Smooth muscle cell (in vitro differentiated cells): Measurements from ENCODE around the gene NPDC1. TPM values are rescaled to one million over a fixed set of nuclear protein-coding genes. Genes with fewer than 3 reads are reported as not detected.
A peak's percentile ranks its signal among the peaks of the same experiment; 100 is the strongest.

Experiments used
- DNase-seq: peaks from one replicate; lab custom pipeline; 2025; ENCODE audit not compliant: unreplicated experiment; lab: John Stamatoyannopoulos, UW
- H2AFZ ChIP-seq: fragments of 200-600 bp; sonication (generic); 2 replicates; pipeline ENCODE4 v1.6.0; 2016; ENCODE audit warnings: antibody characterized with exemption, low read depth, mild to moderate bottlenecking
- H3F3A ChIP-seq: fragments of 200-600 bp; sonication (generic); 2 replicates; pipeline ENCODE4 v1.6.0; 2017; ENCODE audit warnings: antibody characterized with exemption, low read depth
- H3K27ac ChIP-seq: fragments of 200-600 bp; sonication (generic); 2 replicates; pipeline ENCODE4 v1.5.1; 2016; ENCODE audit warnings: low read depth, mild to moderate bottlenecking
- H3K27me3 ChIP-seq: fragments of 200-600 bp; sonication (generic); 2 replicates; pipeline ENCODE4 v1.6.1; 2016; ENCODE audit warnings: low read depth, mild to moderate bottlenecking
- H3K36me3 ChIP-seq: fragments of 200-600 bp; sonication (generic); 2 replicates; pipeline ENCODE4 v1.5.1; 2016; ENCODE audit warnings: low read depth
- H3K4me1 ChIP-seq: fragments of 200-600 bp; sonication (generic); 2 replicates; pipeline ENCODE4 v1.5.1; 2016; ENCODE audit warnings: low read depth
- H3K4me2 ChIP-seq: fragments of 200-600 bp; sonication (generic); 2 replicates; pipeline ENCODE4 v1.6.0; 2016; ENCODE audit warnings: mild to moderate bottlenecking
- H3K4me3 ChIP-seq: fragments of 200-600 bp; sonication (generic); 2 replicates; pipeline ENCODE4 v1.5.1; 2016; ENCODE audit warnings: mild to moderate bottlenecking
- H3K79me2 ChIP-seq: fragments of 200-600 bp; sonication (generic); 2 replicates; pipeline ENCODE4 v1.6.0; 2016; ENCODE audit warnings: low read depth, mild to moderate bottlenecking
- H3K9ac ChIP-seq: fragments of 200-600 bp; sonication (generic); 2 replicates; pipeline ENCODE4 v1.6.0; 2016; ENCODE audit warnings: low read depth
- H3K9me3 ChIP-seq: fragments of 200-600 bp; sonication (generic); replicated peaks from 2 replicates; pipeline ENCODE4 v1.5.1; 2016; ENCODE audit warnings: low read depth
- H4K20me1 ChIP-seq: fragments of 200-600 bp; sonication (generic); 2 replicates; pipeline ENCODE4 v1.6.0; 2016; ENCODE audit warnings: low read depth
- WGBS: methylation state at CpG from one replicate; pipeline ENCODE4 v1.1.7; 2016; ENCODE audit warnings: low lambda C conversion rate; 5-methylcytosine and 5-hydroxymethylcytosine counted together
- polyA plus RNA-seq: library from polyadenylated mRNA; unstranded; fragments of >200 nt; fragmentation: Nextera tagmentation; extraction: Ambion mirVana; gene quantifications from 2 replicates; pipeline ENCODE4 v1.2.1, GENCODE V29; 2016
- total RNA-seq: library from RNA; depleted of rRNA; stranded (reverse); fragments of >200 nt; gene quantifications from 2 replicates; pipeline ENCODE4 v1.2.3, GENCODE V29; 2014
- TF ChIP-seq, protein P1 (sequence below): fragments of 200-600 bp; sonication (generic); IDR thresholded peaks from 2 replicates; pipeline ENCODE4 v1.5.1; 2017; ENCODE audit warnings: borderline replicate concordance, mild to moderate bottlenecking, antibody characterized with exemption; ENCODE audit not compliant: insufficient read depth, poor library complexity, severe bottlenecking

NPDC1 gene
- total and polyA plus RNA-seq, 2 experiments from 2014 or later: 9.9 to 19.3 TPM

DNA sequence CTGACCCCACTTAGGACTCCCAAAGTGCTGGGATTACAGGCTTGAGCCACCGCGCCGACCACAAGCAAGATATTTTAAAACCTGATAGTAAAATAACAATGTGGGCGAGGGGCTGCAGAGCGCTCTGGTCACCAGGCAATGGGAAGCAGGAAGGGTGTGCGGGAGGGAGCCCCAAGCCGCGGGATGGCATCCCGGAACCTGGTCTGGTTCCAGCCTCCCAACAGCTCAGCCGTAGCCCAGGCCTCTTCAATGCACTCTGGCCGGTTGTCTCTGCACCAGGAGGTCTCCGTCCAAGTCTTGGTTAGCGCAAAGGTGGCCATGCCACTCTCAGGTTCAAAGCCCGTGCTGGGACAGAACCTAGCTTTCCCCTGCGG lies 30.6 kb upstream of the NPDC1 start:
- Histone ChIP-seq H3K4me3 (peak overlapping the region; percentile 71), H3K27ac (no peak overlapping the region), H3K27me3 (no peaks in the 10 kb centered on the region), H3K9ac (no peak overlapping the region), H3K36me3 (no peaks in the 10 kb centered on the region), H3K9me3 (no peaks in the 10 kb centered on the region), H2AFZ (peak overlapping the region; percentile 69), H3F3A (peaks cover 3% of the 10 kb centered on the region), H3K4me2 (peak overlapping the region; percentile 99), H4K20me1 (peaks cover 30% of the 10 kb centered on the region), H3K4me1 (peaks cover 8% of the 10 kb centered on the region), H3K79me2 (no peaks in the 10 kb centered on the region)
- no peak for DNase-seq
- WGBS: 66% methylated on average over 15 of the region's 15 CpGs
- TF ChIP-seq, protein P1, sequence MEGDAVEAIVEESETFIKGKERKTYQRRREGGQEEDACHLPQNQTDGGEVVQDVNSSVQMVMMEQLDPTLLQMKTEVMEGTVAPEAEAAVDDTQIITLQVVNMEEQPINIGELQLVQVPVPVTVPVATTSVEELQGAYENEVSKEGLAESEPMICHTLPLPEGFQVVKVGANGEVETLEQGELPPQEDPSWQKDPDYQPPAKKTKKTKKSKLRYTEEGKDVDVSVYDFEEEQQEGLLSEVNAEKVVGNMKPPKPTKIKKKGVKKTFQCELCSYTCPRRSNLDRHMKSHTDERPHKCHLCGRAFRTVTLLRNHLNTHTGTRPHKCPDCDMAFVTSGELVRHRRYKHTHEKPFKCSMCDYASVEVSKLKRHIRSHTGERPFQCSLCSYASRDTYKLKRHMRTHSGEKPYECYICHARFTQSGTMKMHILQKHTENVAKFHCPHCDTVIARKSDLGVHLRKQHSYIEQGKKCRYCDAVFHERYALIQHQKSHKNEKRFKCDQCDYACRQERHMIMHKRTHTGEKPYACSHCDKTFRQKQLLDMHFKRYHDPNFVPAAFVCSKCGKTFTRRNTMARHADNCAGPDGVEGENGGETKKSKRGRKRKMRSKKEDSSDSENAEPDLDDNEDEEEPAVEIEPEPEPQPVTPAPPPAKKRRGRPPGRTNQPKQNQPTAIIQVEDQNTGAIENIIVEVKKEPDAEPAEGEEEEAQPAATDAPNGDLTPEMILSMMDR: no peak

DNA sequence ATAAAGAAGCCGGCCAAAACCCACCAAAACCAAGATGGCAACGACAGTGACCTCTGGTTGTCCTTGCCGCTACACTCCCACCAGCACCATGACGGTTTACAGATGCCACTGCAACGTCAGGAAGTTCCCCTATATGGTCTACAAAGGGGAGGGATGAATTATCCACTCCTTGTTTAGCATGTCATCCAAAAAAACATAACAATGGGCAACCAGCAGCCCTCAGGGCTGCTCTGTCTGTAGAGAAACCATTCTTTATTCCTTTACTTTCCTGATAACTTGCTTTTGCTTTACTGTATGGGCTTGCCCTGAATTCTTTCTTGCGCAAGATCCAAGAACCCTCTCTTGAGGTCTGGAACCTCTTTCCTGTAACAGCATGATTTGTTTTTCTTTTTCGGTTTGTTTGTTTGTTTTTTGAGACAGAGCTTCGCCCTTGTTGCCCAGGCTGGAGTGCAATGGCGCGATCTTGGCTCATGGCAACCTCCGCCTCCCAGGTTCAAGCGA lies 29.3 kb upstream of the NPDC1 start:
- H3K27me3 ChIP-seq: no peaks in the 10 kb centered on the region
- no peaks in the 10 kb centered on the region for H3K79me2 ChIP-seq
- H3K4me1 ChIP-seq: peaks cover 16% of the 10 kb centered on the region
- H3K36me3 ChIP-seq: no peaks in the 10 kb centered on the region
- TF ChIP-seq, protein P1: no peak
- WGBS: 80% methylated on average over 12 of the region's 12 CpGs
- H3K27ac ChIP-seq: no peak overlapping the region
- H2AFZ ChIP-seq: no peak overlapping the region
- H3F3A ChIP-seq: peaks cover 3% of the 10 kb centered on the region
- H3K9me3 ChIP-seq: no peaks in the 10 kb centered on the region
- no peak overlapping the region for H3K4me2 ChIP-seq
- peaks cover 24% of the 10 kb centered on the region for H4K20me1 ChIP-seq
- H3K9ac ChIP-seq: no peak overlapping the region
- H3K4me3 ChIP-seq: no peak overlapping the region
- DNase-seq: no peak

DNA sequence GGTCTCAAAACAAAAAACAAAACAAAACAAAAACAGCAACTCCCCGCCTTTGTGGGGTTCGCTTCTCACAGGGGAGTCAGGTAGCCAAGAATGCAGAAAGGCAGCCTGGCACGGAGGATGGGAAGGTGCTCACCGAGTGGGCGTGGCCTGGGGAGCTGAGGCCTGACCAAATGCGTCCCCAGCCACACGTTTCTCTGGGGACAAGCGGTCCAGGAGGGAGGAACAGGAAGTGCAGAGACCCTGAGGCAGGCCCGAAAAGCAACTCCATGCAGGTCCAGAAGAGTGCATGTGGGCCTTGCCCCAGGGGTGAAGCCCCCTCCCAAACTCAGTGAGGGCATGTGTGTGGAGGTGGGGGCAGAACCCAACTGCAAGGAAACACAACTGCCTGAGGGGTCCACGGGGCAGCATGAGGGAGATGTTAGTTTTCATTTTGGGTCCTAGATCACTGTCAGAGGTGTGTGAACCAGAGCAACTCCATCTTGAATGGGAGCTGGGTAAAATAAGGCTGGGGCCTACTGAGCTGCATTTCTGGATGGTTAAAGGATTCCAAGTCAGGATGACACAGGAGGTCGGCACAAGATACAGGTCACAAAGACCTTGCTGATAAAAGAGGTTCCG lies 28.8 kb upstream of the NPDC1 start:
- no peaks in the 10 kb centered on the region for H3K9me3 ChIP-seq
- peaks cover 16% of the 10 kb centered on the region for H3K4me1 ChIP-seq
- no peak for DNase-seq
- H3K4me2 ChIP-seq: no peak overlapping the region
- H3K27me3 ChIP-seq: no peaks in the 10 kb centered on the region
- WGBS: 87% methylated on average over 11 of the region's 12 CpGs
- H3K79me2 ChIP-seq: no peaks in the 10 kb centered on the region
- no peak overlapping the region for H3K9ac ChIP-seq
- peaks cover 18% of the 10 kb centered on the region for H4K20me1 ChIP-seq
- H3F3A ChIP-seq: peaks cover 3% of the 10 kb centered on the region
- H3K27ac ChIP-seq: no peak overlapping the region
- H2AFZ ChIP-seq: no peak overlapping the region
- TF ChIP-seq, protein P1: no peak
- no peaks in the 10 kb centered on the region for H3K36me3 ChIP-seq
- no peak overlapping the region for H3K4me3 ChIP-seq

DNA sequence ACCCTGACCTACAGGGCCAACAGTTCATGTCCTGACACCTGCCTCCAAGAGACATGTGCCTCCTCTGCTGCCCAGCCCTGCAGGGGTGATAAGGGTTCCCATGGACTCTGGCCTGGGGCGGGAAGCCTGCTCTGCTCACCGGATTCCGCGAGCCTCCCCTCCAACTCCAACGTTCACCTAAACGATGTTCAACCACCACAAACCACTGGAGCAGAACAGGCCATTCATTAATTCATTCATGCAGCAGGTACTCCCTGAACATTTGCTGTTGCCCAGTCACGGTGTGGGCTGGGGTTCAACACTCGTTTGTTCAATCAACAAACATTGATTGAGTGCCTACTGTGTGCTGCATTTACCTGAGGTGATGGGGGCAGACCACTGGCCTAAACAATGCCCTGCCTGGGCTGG lies 28.0 kb upstream of the NPDC1 start:
- TF ChIP-seq, protein P1: no peak
- Histone ChIP-seq H3K4me1 (peaks cover 16% of the 10 kb centered on the region), H3F3A (peaks cover 3% of the 10 kb centered on the region), H3K36me3 (no peaks in the 10 kb centered on the region), H3K27me3 (peaks cover 6% of the 10 kb centered on the region), H3K4me3 (no peak overlapping the region), H4K20me1 (peaks cover 10% of the 10 kb centered on the region), H3K79me2 (no peaks in the 10 kb centered on the region), H3K9ac (no peak overlapping the region), H2AFZ (no peak overlapping the region), H3K27ac (no peak overlapping the region), H3K4me2 (no peak overlapping the region), H3K9me3 (no peaks in the 10 kb centered on the region)
- DNase-seq: no peak
- 95% methylated on average over 8 of the region's 8 CpGs for WGBS
